MCF 10A (cell line): Measurements from ENCODE around the gene TNS2. TPM values are rescaled to one million over a fixed set of nuclear protein-coding genes. Genes with fewer than 3 reads are reported as not detected.

Source experiments
- BruUV-seq: library from RNA; stranded (reverse); fragments of 400-500 nt; replicated peaks from 2 replicates; lab custom pipeline; 2021; lab: Mats Ljungman, UMichigan
- CTCF ChIA-PET: fragments of 300-600 bp; sonication (Branson Sonifier 250); formaldehyde crosslinking; extraction: SDS; loops from one replicate; lab custom pipeline; 2021; ENCODE audit warnings: antibody characterized with exemption, inconsistent platforms; lab: Yijun Ruan, JAX
- POLR2A ChIA-PET: fragments of 300-600, 350-650 bp; sonication (Branson Sonifier 250); formaldehyde crosslinking; extraction: SDS; loops from one replicate; lab custom pipeline; 2020; ENCODE audit warnings: antibody characterized with exemption, inconsistent platforms; lab: Yijun Ruan, JAX
- DNase-seq: peaks from one replicate; pipeline ENCODE4 v3.0.0-alpha.2; 2018; ENCODE audit not compliant: unreplicated experiment
- H3K27ac Mint-ChIP-seq: one replicate; pipeline ENCODE4 v1.8.0; 2022; ENCODE audit warnings: mild to moderate bottlenecking, low read depth, mixed read lengths; ENCODE audit not compliant: unreplicated experiment
- H3K27me3 Mint-ChIP-seq: one replicate; pipeline ENCODE4 v1.8.0; 2022; ENCODE audit warnings: mixed read lengths; ENCODE audit not compliant: insufficient read depth, unreplicated experiment
- H3K36me3 Mint-ChIP-seq: one replicate; pipeline ENCODE4 v1.8.0; 2022; ENCODE audit warnings: mild to moderate bottlenecking, moderate library complexity, mixed read lengths; ENCODE audit not compliant: insufficient read depth, unreplicated experiment
- H3K4me1 Mint-ChIP-seq: one replicate; pipeline ENCODE4 v1.8.0; 2022; ENCODE audit warnings: mixed read lengths; ENCODE audit not compliant: insufficient read depth, unreplicated experiment
- H3K4me3 Mint-ChIP-seq: one replicate; pipeline ENCODE4 v1.8.0; 2022; ENCODE audit warnings: mild to moderate bottlenecking, moderate library complexity, mixed read lengths; ENCODE audit not compliant: unreplicated experiment
- H3K9me3 Mint-ChIP-seq: one replicate; pipeline ENCODE4 v1.8.0; 2022; ENCODE audit warnings: mixed read lengths; ENCODE audit not compliant: unreplicated experiment
- CTCF ChIP-seq: fragments of 200-600 bp; IDR thresholded peaks from one replicate; pipeline ENCODE4 v1.8.0; 2022; ENCODE audit warnings: antibody characterized with exemption, mild to moderate bottlenecking; ENCODE audit not compliant: unreplicated experiment
- intact Hi-C: fragments of 100-400 bp; cut with micrococcal nuclease; formaldehyde crosslinking; loops from 2 replicates; pipeline ENCODE4 v1.14.1; 2022
- total RNA-seq: library from RNA; stranded (reverse); gene quantifications from 2 replicates; pipeline ENCODE4 v1.2.3, GENCODE V29; 2022

Gene TNS2
- total RNA-seq, 1 experiment from 2014 or later = 22.3 TPM

- no peak for DNase-seq
- H3K27me3 Mint-ChIP-seq = no peaks in the 10 kb centered on the region
- peaks cover 69% of the 10 kb centered on the region for H3K36me3 Mint-ChIP-seq
- peaks cover 14% of the 10 kb centered on the region for H3K4me1 Mint-ChIP-seq
- intact Hi-C loops = no loop called here
- no TSS peak for BruUV-seq
- no peak overlapping the region for H3K4me3 Mint-ChIP-seq
- no peak overlapping the region for H3K27ac Mint-ChIP-seq
- CTCF ChIA-PET = interaction anchor here (0.5 to 15.4 kb wide), 5 partner anchors 8 to 254 kb away, joined by 3 to 267 read pairs (median 3); partner anchors contain the start of genes IGFBP6 and SOAT2
- H3K9me3 Mint-ChIP-seq = no peaks in the 10 kb centered on the region
- POLR2A ChIA-PET = no interaction called here
- no peak for TF ChIP-seq CTCF
Measured at GRCh38 chr12:53073881-53074280, 24.0 kb downstream of the TNS2 start.

- no peak overlapping the region for H3K27ac Mint-ChIP-seq
Measured at GRCh38 chr12:53074283-53074998, 24.6 kb downstream of the TNS2 start.

GRCh38 chr12:53074999-53075370, 25.1 kb downstream of the TNS2 start:
- H3K4me1 Mint-ChIP-seq = peaks cover 18% of the 10 kb centered on the region
- BruUV-seq = no TSS peak
- no peak overlapping the region for H3K4me3 Mint-ChIP-seq
- no peaks in the 10 kb centered on the region for H3K9me3 Mint-ChIP-seq
- CTCF ChIA-PET = interaction anchor here (1.0 to 6.9 kb wide), 2 partner anchors 10 to 27 kb away, joined by 3 to 85 read pairs; no protein-coding TSS in a partner anchor
- no peaks in the 10 kb centered on the region for H3K27me3 Mint-ChIP-seq
- POLR2A ChIA-PET = interaction anchor here (1.0 to 1.5 kb wide), 2 partner anchors 24 to 26 kb away, joined by 3 read pairs; no protein-coding TSS in a partner anchor
- H3K27ac Mint-ChIP-seq = no peak overlapping the region
- intact Hi-C loops = no loop called here
- TF ChIP-seq CTCF = no peak
- DNase-seq = no peak
- peaks cover 69% of the 10 kb centered on the region for H3K36me3 Mint-ChIP-seq

More at GRCh38 chr12:53074283-53074998, 24.6 kb downstream of the TNS2 start:
- POLR2A ChIA-PET = interaction anchor here (1.0 kb wide), 1 partner anchor 26 kb away, joined by 3 read pairs; no protein-coding TSS in a partner anchor
- DNase-seq = no peak
- Mint-ChIP-seq H3K9me3 (no peaks in the 10 kb centered on the region), H3K4me1 (peaks cover 14% of the 10 kb centered on the region), H3K4me3 (no peak overlapping the region), H3K27me3 (no peaks in the 10 kb centered on the region), H3K36me3 (peaks cover 69% of the 10 kb centered on the region)
- CTCF ChIA-PET = interaction anchor here (0.6 to 15.4 kb wide), 5 partner anchors 9 to 254 kb away, joined by 3 to 267 read pairs (median 4); partner anchors contain the start of genes IGFBP6 and SOAT2
- intact Hi-C loops = no loop called here
- BruUV-seq = no TSS peak
- TF ChIP-seq CTCF = no peak

GRCh38 chr12:53076461-53076860, 26.6 kb downstream of the TNS2 start:
- no TSS peak for BruUV-seq
- Mint-ChIP-seq H3K27ac (no peak overlapping the region), H3K36me3 (peaks cover 61% of the 10 kb centered on the region), H3K4me3 (no peak overlapping the region), H3K4me1 (peaks cover 29% of the 10 kb centered on the region), H3K27me3 (no peaks in the 10 kb centered on the region), H3K9me3 (no peaks in the 10 kb centered on the region)
- ChIA-PET CTCF (interaction anchor here (1.6 to 6.9 kb wide), 2 partner anchors 11 to 23 kb away, joined by 9 to 85 read pairs; no protein-coding TSS in a partner anchor), POLR2A (interaction anchor here (0.5 to 1.5 kb wide), 4 partner anchors 23 to 573 kb away, joined by 3 read pairs; no protein-coding TSS in a partner anchor)
- intact Hi-C loops = no loop called here
- no peak for TF ChIP-seq CTCF
- DNase-seq = no peak
